Gastrocnemius medialis (tissue), 4 donors: ENCODE results near the gene CDCA4. TPM values are rescaled to one million over a fixed set of nuclear protein-coding genes. Genes with fewer than 3 reads are reported as not detected.
"Not testable (repeated sequence)": the region's sequence is repeated elsewhere in the genome, so short reads cannot be mapped to it uniquely, and the experiment has no call there.

Source experiments
- ATAC-seq, 2 donors: fragments of 150-250 bp; one replicate each; pipeline ENCODE4 v1.9.1; 2016
- DNase-seq, 2 donors: peaks; one replicate each; pipeline ENCODE4 v3.0.0-alpha.2; 2019
- H3K27ac ChIP-seq, 4 donors: fragments of 200-600 bp; sonication (generic); 1 replicate in 1 of 4; 2 replicates in 3 of 4; pipeline ENCODE4 v1.5.1; 2016 to 2018; ENCODE audit warnings: mild to moderate bottlenecking in 2 of 4, moderate library complexity in 1 of 4
- H3K27me3 ChIP-seq, 3 donors: fragments of 200-600 bp; sonication (generic) in 2 of 3; 1 replicate in 1 of 3; 2 replicates in 2 of 3; pipeline versions ENCODE4 v1.5.1 to v1.6.0; 2016 to 2019; ENCODE audit warnings: mild to moderate bottlenecking in 1 of 3, moderate library complexity in 1 of 3
- H3K36me3 ChIP-seq, 2 donors: fragments of 200-600 bp; sonication (generic) in 1 of 2; one replicate each; pipeline ENCODE4 v1.5.1; 2017 to 2018
- H3K4me1 ChIP-seq, 2 donors: fragments of 200-600 bp; sonication (generic) in 1 of 2; one replicate each; pipeline ENCODE4 v1.5.1; 2016 to 2017; ENCODE audit warnings: mild to moderate bottlenecking in 2 of 2
- H3K4me3 ChIP-seq, 4 donors: fragments of 200-600 bp; sonication (generic) in 3 of 4; 1 replicate in 1 of 4; 2 replicates in 3 of 4; pipeline ENCODE4 v1.5.1; 2016 to 2019; ENCODE audit warnings: mild to moderate bottlenecking in 2 of 4
- H3K9me3 ChIP-seq, 3 donors: fragments of 200-600 bp; sonication (generic) in 2 of 3; 1 replicate in 1 of 3; 2 replicates in 2 of 3; pipeline ENCODE4 v1.5.1; 2016 to 2019
- CTCF ChIP-seq, 5 experiments: fragments of 450-650 bp in 3 of 5; fragments of 200-600 bp in 2 of 5; sonication (generic) in 2 of 5; IDR thresholded peaks in 4 of 5; conservative IDR thresholded peaks in 1 of 5; 1 replicate in 4 of 5; 2 replicates in 1 of 5; pipeline ENCODE4 v1.5.1; 2016 to 2019; ENCODE audit warnings: antibody characterized with exemption in 5 of 5, mild to moderate bottlenecking in 3 of 5, moderate library complexity in 3 of 5
- POLR2A ChIP-seq, 2 donors: fragments of 450-650 bp; IDR thresholded peaks; one replicate each; pipeline ENCODE4 v1.6.1; 2017; ENCODE audit warnings: antibody characterized with exemption in 2 of 2, mild to moderate bottlenecking in 2 of 2, moderate library complexity in 2 of 2
- in situ Hi-C, 4 donors: fragments of 200-750 bp; cut with MboI; loops; one replicate each; pipeline versions ENCODE4 v1.15.0 to v1.8.0; 2017; ENCODE audit warnings: low sequenced_read_pairs in 4 of 4
- intact Hi-C: fragments of 100-400 bp; cut with DNase I; formaldehyde crosslinking; loops from one replicate; pipeline ENCODE4 v1.15.1; 2023; ENCODE audit warnings: low total_unique reads
- total RNA-seq, 4 donors: library from RNA; depleted of rRNA; stranded (reverse); fragments of >200 nt; gene quantifications; one replicate each; pipeline versions ENCODE4 v1.1.0 to v1.2.3, GENCODE V29; 2016

CDCA4 gene
- total RNA-seq, 4 donors from 2014 or later: 0.71 to 2.2 (median 1.8) TPM

DNA sequence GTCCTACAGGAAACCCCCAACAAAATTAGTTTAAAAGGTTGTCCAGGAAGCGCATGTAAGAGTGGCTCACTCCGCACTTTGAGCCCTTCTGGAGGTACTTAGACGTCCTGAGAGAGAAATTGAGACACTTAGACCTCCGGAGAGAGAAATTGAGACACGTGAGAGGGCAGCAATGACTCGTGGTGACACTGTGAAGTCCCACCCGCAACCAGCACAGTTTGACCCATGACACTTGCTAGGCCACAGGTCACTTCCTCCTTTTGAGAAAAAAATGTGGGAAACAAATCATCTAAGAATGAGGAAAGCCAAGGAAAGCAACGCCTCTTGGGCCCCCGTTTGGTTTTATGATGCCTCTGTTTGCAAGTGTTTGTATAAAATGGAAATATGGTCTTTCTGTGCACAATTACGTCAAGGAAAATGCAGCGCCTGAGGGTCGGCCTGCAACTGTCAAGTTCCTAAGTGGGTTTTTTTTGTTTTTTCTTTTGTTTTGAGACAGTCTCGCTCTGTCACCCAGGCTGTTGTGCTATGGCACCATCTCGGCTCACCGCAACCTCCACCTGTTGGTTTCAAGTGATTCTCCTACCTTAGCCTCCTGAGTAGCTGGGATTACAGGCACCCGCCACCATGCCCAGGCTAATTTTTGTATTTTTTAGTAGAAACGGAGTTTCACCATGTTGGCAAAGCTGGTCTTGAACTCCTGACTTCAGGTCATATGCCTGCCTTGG is 13.6 kb upstream of the CDCA4 start:
- peaks cover 7 to 25% (median 23%) of the 10 kb centered on the region in 3 donors for H3K27me3 ChIP-seq
- no peak overlapping the region for H3K27ac ChIP-seq
- in situ Hi-C loops: no loop called here

GRCh38 chr14:105033412-105033900 is 12.6 kb upstream of the CDCA4 start:
- intact Hi-C loops, H3K4me1 ChIP-seq, H3K36me3 ChIP-seq, H3K9me3 ChIP-seq, DNase-seq, in situ Hi-C loops, ATAC-seq: not testable (repeated sequence)
- peak overlapping the region; percentile 8 to 50 (median 42) for H3K4me3 ChIP-seq
- peaks cover 10 to 28% (median 25%) of the 10 kb centered on the region in 3 donors for H3K27me3 ChIP-seq
- peak overlapping the region in 1 of 4 donors; percentile 11 for H3K27ac ChIP-seq

More for the DNA sequence above, 13.6 kb upstream of the CDCA4 start:
- no peak for DNase-seq
- intact Hi-C loops: no loop called here
- ATAC-seq: no peak
- TF ChIP-seq CTCF (IDR thresholded peaks at IDR 0.05 in 4 of 5, conservative IDR thresholded peaks at IDR 0.05 in 1 of 5) (no peak), POLR2A (IDR thresholded peaks at IDR 0.05) (no peak)
- no peaks in the 10 kb centered on the region for H3K9me3 ChIP-seq
- no peaks in the 10 kb centered on the region for H3K4me1 ChIP-seq
- H3K4me3 ChIP-seq: no peak overlapping the region
- no peaks in the 10 kb centered on the region for H3K36me3 ChIP-seq

GRCh38 chr14:105032451-105032901 is 11.6 kb upstream of the CDCA4 start:
- Histone ChIP-seq H3K27me3 (peaks cover 10 to 30% (median 25%) of the 10 kb centered on the region in 3 donors), H3K4me3 (peak overlapping the region in 1 of 4 donors; percentile 50)
- in situ Hi-C loops, DNase-seq, H3K27ac ChIP-seq, H3K9me3 ChIP-seq, intact Hi-C loops, H3K4me1 ChIP-seq, ATAC-seq, H3K36me3 ChIP-seq: not testable (repeated sequence)

- no peak for ATAC-seq
- Histone ChIP-seq H3K4me3 (no peak overlapping the region), H3K4me1 (no peaks in the 10 kb centered on the region), H3K27me3 (peaks cover 10 to 30% (median 25%) of the 10 kb centered on the region in 3 donors), H3K9me3 (no peaks in the 10 kb centered on the region), H3K27ac (no peak overlapping the region), H3K36me3 (no peaks in the 10 kb centered on the region)
- no peak for DNase-seq
- no peak for TF ChIP-seq CTCF (IDR thresholded peaks at IDR 0.05 in 4 of 5, conservative IDR thresholded peaks at IDR 0.05 in 1 of 5)
- TF ChIP-seq POLR2A (IDR thresholded peaks at IDR 0.05): no peak
- in situ Hi-C loops (no loop called here), intact Hi-C loops (no loop called here)
Measured at GRCh38 chr14:105030836-105031396, 10.0 kb upstream of the CDCA4 start.

DNA sequence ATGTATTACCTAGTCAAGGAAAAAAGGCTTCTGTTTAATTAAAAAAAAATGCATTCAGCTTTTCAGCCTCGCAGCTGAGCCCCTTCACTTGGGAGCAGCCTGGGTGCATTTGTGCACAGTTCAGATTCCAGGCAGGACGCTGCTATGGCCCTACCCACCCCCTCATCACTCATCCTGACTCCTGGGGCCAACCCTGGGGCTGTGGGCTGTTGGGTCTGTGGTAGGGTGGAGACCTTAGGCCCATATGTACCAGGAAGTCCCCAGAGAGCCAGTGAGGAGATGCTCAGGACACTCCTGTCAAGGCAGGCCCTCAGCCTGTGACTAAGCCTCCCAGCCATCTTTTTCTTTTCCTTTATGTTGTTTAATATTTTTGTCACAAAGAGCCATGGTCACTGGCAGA is 9.3 kb upstream of the CDCA4 start:
- Histone ChIP-seq H3K27ac (no peak overlapping the region), H3K9me3 (no peaks in the 10 kb centered on the region), H3K4me1 (no peaks in the 10 kb centered on the region), H3K27me3 (peaks cover 10 to 26% (median 25%) of the 10 kb centered on the region in 3 donors), H3K36me3 (no peaks in the 10 kb centered on the region), H3K4me3 (no peak overlapping the region)
- no peak for TF ChIP-seq POLR2A (IDR thresholded peaks at IDR 0.05)
- no peak for TF ChIP-seq CTCF (IDR thresholded peaks at IDR 0.05 in 4 of 5, conservative IDR thresholded peaks at IDR 0.05 in 1 of 5)
- DNase-seq: no peak
- in situ Hi-C loops: no loop called here
- intact Hi-C loops: no loop called here
- no peak for ATAC-seq
